Measurements from ENCODE around the gene KCNIP4.

GRCh38 chr4:21366840-21367239 lies 581.7 kb downstream of the KCNIP4 start:
- no peak for TF ChIP-seq CTCF (IDR thresholded peaks at IDR 0.05)
- no peak for TF ChIP-seq POLR2AphosphoS5 (IDR thresholded peaks at IDR 0.05)
- TF ChIP-seq POLR2A (IDR thresholded peaks at IDR 0.05): no peak
